AG09319 (cell line): ENCODE results near the gene PHOSPHO1.
"Not testable (repeated sequence)": the region's sequence is repeated elsewhere in the genome, so short reads cannot be mapped to it uniquely, and the experiment has no call there.

ENCODE experiments used
- DNase-seq: peaks from one replicate; pipeline ENCODE4 v3.0.0-alpha.2; 2010; ENCODE audit warnings: low read depth; ENCODE audit errors: extremely low read depth
- TF ChIP-seq, protein P1 (sequence below): IDR thresholded peaks from 2 replicates; pipeline ENCODE4 v1.5.1; 2011; ENCODE audit warnings: low read depth, mild to moderate bottlenecking, inconsistent platforms, low read length, moderate library complexity

PHOSPHO1 gene

DNA sequence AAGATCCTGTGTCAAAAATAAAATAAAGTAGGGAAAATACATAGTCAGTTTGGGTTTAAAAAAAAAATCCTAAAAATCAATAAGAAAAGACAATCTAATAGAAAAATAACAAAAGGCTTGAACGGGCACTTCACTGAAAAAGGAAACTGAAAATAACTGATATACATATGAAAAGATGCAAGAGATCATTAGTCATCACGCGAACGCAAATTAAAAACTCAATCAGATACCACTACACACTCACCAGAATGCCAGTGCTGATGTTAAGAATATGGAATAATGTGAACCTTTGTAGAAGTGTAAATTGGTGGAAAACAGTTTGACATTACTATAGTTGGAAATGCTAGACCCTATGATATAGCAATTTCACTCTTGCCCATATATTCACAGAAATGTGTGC is 34.8 kb downstream of the PHOSPHO1 start:
- TF ChIP-seq, protein P1, sequence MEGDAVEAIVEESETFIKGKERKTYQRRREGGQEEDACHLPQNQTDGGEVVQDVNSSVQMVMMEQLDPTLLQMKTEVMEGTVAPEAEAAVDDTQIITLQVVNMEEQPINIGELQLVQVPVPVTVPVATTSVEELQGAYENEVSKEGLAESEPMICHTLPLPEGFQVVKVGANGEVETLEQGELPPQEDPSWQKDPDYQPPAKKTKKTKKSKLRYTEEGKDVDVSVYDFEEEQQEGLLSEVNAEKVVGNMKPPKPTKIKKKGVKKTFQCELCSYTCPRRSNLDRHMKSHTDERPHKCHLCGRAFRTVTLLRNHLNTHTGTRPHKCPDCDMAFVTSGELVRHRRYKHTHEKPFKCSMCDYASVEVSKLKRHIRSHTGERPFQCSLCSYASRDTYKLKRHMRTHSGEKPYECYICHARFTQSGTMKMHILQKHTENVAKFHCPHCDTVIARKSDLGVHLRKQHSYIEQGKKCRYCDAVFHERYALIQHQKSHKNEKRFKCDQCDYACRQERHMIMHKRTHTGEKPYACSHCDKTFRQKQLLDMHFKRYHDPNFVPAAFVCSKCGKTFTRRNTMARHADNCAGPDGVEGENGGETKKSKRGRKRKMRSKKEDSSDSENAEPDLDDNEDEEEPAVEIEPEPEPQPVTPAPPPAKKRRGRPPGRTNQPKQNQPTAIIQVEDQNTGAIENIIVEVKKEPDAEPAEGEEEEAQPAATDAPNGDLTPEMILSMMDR = no peak
- DNase-seq = no peak

DNA sequence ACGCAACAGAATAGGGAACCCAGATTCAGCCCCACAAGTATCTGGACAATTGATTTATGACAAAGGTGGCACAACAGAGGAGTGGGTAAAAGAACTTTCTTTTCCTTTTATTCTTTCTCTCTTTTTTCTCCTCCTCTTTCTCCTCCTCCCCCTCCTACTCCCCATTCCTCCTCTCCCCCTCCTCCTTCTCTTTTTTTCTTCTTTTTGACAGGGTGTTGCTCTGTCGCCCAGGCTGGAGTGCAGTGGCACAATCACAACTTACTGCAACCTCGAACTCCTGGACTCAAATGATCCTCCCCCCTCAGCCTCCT is 36.3 kb downstream of the PHOSPHO1 start:
- TF ChIP-seq, protein P1 = no peak
- no peak for DNase-seq

DNA sequence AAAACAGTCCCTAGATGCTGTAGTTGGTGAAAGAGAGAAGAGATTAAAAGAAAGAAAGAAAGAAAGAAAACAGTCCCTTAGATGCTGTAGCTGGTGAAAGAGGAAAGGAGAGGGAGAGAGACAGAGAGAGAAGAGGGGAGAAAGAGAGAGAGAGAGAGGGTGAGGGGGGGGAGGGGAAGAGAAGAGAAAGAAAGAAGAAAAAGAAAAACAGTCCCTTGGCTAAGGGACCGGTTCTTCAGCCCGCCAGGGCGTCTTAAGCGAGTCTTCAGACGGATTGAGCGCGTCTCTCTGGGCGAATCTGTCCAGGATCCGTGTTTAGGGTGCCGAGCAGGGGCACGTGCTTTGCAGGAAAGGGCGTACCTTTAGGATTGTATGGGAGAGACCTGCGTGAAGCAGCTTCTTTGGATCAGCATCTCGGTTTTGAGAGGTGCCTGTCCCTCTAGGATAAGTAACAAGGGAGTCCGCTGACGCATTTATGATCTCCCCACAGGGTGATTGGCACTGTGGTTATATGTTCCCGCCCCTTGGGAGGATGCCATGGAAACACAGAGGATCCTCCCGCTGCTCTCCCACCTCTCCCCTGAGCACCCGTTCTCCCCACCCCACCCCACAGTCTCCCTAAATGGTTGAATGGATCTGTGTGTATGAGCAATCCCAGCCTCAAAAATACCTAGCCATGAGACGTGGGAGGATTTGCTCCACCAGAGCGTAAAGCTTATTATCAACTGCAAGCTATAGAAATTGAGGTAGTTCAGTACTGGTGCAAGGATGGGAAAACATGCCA is 36.9 kb downstream of the PHOSPHO1 start:
- TF ChIP-seq, protein P1 = no peak
- DNase-seq = peak; percentile 16

DNA sequence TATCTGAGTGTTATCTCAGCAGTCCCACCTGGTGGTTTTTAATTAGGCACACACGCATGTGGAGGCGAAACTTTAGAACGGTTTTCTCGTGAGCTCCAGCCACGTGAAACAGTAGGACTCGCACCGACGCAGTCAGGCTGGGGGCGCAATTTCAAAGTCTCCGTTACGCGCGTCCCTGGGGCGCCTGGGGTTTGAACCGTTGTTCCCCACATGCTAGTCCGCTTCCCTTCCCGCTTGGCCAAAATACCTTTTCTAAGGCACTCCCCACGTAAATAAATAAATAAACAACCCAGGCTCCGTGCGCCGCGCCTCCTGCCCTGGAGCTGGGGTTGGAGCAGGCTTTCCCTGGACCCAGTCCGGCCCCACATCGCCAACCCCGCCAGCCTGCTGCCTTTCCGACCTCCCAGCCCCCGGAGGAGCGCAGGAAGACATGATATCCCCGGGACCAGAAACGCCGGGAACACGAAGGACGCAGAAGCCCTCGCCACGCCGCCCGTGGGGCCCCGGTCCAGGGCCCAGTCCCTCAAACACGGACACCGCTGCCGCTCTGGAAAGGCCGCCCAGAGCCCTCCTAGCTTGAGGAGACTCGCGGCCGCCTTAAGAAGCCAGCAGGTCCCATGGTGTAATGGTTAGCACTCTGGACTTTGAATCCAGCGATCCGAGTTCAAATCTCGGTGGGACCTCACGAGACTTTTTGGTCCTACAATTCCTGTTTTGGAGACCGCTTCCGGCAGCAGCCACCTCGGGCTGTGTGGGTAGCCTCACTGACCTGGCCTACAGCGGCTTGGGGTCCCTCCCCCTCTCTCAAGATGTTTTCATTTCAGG is 38.5 kb downstream of the PHOSPHO1 start:
- peak; percentile 62 for DNase-seq

DNA sequence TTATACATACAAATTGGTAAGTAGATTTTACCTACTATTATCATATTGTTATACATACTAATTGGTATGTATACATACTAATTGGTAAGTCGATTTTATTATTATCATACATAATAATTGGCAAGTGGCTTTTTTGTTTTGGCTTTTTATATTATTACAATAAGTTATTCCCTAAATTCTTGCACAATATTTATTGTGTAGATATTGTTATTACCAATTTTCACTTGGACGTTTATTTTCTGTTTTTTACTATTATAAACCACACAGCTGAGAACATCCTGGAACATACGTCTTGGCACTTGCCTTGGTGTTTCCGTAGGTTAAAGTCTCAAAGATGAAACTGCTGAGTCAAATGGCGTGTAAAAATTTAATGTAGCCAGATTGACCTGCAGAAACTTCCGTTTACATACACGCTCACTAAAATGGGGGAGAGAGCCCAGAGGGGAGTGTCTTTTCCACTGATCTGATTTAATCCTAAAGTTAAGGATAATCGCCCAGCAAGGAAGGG is 39.1 kb downstream of the PHOSPHO1 start:
- TF ChIP-seq, protein P1 = no peak
- peak; percentile 8 for DNase-seq

More for the DNA sequence above, 38.5 kb downstream of the PHOSPHO1 start:
- TF ChIP-seq, protein P1 = peak; percentile 23

DNA sequence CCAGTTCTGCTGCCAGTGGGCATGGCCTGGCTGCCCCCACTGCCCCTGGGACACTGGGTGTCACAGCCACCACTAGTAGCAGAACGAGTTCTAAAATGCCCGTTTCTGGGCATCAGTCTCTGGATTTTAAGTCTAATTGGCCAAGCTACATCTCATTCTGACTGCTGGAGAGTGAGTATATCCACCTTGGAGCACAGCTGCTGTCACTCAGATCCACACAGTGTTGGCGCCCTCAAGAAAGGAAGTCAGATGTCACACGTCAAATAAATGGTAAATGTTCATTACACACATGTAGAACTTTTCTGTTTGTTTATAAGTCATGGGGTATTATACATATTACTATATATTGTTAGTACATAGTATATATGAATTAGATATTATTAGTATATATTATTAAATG is 39.7 kb downstream of the PHOSPHO1 start:
- TF ChIP-seq, protein P1 = no peak
- no peak for DNase-seq

DNA sequence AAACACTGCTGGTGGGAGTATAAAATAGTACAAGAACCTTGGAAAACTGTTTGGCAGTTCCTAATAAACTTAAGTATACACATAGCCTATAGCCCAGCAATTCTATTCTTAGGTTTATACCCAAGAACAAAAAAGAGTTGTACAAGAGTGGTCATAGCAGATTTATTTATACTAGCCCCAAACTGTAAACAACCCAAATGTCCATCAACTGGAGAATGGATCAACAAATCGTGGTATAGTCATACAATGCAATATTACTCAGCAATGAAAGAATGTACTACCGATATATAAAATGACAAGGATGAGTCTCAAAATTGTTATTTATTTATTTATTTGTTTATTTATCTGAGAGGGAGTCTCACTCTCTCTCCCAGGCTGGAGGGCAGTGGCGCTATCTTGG is 43.3 kb downstream of the PHOSPHO1 start:
- TF ChIP-seq, protein P1 = no peak
- DNase-seq = no peak

DNA sequence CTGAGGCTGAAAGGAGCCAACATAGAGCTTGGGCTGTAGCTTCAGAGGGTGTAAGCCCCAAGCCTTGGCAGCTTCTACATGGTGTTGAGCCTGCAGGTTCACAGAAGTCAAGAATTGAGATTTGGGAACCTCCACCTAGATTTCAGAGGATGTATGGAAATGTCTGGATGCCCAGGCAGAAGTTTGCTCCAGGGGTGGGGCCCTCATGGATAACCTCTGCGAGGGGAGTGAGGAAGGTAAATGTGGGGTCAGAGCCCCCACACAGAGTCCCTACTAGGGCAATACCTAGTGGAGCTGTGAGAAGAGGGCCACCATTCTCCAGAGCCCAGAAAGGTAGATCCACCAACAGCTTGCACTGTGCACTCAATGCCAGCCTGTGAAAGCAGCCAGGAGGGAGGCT is 45.2 kb downstream of the PHOSPHO1 start:
- DNase-seq = not testable (repeated sequence)

DNA sequence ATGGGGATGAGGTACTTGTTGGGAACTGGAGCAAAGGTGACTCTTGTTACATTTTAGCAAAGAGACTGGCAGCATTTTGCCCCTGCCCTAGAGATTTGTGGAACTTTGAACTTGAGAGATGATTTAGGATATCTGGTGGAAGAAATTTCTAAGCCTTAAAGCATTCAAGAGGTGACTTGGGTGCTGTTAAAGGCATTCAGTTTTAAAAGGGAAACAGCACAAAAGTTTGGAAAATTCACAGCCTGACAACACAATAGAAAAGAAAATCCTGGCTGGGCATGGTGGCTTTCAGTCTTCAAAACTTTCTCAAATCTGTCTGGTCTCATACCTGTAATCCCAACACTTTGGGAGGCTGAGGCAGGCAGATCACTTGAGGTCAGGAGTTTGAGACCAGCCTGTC is 46.1 kb downstream of the PHOSPHO1 start:
- DNase-seq = not testable (repeated sequence)
